HG02610 (cell line): ENCODE data around the gene TMEM204.

Experiments
- ATAC-seq: cut with Tn5 transposase; IDR thresholded peaks from one replicate; pipeline ENCODE4 v1.9.1; 2021; ENCODE audit warnings: mild to moderate bottlenecking, moderate library complexity; ENCODE audit not compliant: unreplicated experiment

The TMEM204 gene

DNA sequence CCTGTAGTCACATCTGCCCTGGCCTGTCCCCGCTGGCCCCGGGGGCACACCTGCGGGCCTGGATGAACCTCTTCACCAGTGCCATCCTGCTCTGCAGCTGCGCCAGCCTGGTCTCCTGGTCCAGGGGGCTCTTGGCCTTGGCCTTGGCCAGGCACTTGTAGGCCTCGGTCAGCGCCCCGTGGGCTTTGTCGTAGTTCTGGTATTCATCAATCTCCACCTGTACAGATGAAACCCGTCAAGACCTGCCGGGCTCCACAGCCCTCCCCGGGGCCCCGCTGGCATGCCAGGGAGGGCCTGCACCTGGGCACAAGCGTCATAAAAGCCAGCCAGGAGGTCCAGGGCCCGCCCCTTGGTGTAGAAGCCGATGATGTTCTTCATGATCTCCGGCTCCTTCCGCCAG lies 13.6 kb upstream of the TMEM204 start:
- no peak for ATAC-seq

DNA sequence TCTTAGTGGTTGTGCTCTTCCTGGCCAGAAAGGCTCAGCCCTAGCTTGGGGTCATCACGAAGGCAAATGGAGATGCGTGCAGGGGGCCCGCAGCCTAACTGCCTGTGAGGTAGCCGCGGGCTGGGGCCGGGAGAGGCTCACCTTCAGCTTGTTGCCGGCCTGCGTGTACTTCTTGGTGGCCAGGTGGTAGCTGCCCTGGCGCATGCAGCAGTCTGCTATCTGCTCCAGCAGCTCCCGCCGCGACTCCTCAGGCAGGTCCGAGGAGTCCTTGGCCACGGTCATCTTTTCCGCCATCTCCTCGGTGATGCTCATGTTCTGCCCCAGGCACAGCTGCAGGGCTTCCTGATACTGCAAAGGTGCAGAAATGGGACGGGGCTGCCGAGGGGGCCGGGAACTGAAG lies 13.0 kb upstream of the TMEM204 start:
- no peak for ATAC-seq

DNA sequence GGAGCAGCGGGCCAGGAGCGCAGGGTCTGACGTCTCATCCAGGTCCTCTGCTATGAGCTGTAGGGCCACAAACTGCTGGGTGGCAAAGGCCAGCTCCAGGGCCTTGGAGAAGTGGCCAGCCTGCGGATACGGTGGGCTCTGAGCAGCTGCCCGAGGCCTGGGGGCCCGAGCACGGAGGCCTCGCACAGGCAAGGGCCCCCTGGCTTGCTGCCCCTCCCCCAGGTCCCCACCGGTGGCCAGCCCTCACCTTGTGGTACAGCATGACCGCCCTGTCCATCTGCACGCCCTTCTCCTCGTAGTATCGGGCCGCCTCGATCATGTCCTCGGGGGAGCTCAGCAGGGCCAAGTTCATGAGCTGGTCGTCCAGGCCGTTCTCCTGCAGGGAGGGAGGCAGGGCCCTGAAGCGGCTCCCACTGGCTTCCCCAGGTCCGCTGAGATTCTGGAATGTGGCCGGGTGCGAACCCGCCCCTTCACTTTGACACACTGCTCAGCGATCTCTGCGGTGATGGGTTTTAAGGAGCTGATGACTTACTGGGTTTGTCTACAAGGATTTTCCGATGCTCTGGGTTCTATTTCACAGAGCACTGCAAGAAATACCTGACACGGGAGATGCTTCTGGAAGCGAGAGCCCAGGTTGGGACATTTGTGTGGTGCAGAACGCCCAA lies 9.8 kb upstream of the TMEM204 start:
- no peak for ATAC-seq

DNA sequence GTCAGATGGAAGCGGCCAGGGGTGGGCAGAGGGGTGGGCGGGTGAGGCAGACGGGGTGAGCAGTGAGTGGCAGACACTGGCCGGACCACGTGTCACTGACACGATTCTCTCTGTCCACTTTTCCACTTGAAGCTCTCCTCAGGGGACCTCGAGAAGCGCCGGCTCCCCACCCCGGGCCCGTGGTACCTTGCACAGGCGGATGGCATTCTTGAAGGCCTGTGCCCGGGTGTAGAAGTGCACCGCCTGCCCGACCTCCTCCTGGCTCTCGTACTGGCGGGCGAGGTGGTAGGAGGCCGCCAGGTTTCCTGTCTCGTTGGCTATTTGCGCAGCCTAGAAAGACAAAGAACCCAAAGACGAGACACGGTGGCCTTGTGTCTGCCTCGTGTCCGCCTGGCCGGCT lies 9.1 kb upstream of the TMEM204 start:
- ATAC-seq: no peak

DNA sequence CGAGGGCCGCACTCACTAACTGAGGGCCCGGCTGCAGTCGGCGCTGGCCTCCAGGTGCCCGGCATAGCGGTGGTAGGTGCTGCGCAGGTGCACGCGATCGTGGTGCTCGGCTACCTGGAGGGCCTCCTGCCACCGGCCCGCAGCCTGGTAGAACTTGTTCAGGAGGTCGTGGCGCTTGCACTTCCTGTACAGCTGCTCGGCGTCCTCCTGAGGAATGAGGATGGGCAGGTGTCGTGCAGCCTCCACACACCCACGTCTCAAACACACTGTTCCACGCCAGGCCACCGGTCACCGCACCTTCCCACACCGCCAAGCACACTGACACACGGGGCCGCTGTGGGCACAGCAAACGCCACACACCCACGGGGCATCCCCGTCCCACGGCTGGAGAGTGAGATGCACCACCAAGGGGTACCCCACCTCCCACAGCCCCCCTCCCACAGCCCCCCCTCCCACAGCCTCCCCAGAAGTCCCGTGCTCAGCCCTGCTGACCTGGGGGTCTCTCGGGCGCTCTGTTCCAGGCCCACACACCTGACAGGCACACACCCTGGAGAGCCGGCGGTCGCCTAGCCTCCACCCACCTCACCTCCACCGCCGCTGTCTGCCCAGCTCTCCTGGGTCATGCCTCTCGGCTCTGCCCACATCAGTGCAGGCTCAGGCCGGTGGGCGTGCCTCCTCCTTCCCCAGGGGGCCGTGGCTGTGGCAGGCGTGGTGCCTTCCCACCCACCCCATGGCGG lies 7.4 kb upstream of the TMEM204 start:
- no peak for ATAC-seq

DNA sequence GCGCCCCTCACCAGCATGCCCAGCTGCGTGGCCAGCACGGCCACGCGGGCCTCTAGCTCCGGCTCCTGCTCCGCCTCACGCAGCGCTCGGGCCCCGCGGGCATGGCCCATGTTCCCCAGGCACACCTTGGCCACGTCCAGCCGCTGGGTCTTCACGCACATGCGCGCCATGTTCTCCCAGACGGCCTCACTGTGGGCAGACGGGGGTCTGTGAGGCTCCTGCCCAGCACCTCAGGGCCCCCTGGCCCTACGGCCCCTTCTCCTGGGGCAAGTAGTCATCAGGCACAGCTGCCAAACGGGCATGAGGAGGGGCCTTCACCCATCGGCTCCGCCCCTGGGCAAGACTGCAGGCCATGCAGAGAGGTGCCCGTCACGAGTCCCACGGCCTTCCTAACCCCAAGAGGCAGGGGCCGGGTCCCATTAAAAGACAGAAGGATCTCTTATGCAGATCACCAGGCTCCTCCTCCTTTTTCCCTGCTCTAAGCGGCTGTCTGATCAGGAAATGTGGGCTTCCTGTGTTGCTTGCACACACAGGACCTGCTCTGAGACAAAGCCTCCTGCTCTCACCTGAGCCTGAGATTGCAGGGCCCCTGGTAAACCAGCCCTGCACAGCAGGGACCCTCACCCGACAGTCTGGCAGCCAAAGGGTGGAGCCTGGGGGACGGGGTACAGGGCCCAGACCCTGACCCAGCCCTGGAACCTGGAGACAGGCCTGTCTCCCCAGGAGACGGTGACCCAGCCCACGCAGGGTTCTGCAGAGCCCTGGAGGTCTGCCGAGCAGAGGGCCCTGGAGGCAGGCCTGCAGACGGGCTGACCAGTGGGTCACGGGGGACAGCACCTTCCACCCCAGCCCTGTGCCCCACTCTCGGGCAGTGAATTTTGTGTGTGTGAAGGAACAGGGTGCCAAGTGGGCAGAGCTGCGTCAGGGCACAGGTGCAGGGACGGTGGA lies 6.6 kb upstream of the TMEM204 start:
- no peak for ATAC-seq

DNA sequence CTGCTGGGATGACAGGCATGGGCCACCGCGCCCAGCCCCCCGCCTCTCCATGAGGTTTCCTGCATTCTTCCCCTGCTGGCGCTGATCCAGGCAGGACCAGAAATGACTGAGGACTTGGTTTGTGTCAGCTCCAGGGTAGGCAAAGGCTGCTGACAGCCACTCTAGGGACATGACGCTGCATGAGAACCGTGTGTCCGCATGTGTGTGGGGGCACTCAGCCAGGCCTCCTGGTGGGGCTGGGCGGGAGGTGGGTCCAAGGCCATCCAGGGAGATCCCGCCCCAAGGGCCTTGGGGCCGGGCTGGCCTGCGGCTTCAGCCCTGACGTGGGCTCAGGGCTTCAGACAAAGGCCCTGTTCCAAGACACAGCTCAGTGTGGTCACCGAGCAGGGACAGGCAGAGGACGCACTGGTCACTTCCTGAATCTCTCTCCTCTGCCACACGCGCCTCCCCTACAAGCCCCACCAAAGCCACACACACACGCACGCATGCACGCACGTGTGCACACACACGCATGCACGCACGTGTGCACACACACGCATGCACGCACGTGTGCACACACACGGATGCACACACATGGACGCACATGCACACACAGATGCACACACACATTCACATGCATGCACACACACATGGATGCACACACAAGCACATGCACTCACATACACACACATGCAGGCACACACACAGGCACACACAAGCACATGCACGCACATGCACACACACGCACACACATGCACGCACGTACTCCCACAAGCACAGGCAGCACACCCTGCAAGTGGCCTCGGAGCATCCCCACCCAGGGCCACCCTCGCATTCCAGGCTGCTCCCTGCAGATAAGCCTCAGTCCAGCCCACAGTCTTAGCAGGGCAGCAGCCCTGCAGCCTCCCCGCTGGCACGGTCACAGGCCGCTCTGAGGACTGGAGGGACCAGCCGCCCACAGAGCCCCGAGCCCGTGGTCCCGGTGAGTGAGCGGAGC lies 5.3 kb upstream of the TMEM204 start:
- no peak for ATAC-seq

DNA sequence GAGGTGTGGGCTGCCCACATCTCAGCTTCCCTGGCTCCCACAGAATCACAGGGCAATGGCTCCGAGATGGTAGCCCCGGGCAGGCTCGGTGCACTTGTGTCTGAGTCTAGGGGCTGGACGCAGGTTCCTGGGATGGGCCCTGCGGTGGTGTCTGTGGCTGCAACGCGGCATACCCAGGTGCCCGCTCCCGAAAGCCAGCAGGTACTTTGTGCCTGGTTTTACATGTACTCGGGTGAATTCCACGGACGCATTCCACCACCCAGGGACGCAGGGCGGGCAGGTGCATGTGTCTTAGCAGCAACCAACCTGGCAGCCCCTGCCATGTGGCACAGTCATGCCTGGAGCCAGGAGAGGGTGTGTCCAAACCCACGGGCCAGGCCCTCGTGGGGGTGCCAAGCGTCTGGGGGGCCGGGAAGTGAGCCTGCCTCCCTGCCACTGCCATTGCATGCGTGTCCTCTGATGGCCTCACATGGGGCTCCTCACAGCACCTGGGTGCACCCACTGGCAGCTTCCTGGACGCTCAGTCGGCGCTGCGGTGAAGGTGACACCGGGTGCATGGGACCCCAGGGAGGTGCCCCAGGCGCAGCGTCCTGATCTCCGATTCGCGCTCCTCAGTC lies 4.4 kb upstream of the TMEM204 start:
- ATAC-seq: no peak

DNA sequence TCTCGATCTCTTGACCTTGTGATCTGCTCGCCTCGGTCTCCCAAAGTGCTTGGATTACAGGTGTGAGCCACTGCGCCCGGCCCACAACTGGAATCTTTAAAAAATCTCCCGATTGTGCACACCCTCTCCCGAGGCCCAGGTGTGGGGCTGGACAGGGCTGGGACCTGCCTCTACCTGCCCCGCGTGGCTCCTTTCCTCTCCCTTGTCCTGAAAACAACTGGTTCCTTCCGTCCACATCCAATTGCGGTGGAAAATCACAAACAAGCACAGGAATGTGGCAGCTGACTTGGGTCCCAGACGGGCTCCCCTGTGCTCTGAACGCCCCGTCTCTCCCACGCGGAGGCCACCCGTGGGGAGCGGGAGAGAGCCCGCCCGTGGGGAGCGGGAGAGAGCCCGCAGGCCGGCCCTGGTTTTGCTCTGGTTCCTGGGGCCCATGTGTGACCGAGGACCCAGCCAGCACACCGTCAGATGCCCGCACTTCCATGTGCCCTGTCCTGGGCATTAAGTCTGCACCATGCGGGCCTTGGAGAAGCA lies 3.0 kb upstream of the TMEM204 start:
- no peak for ATAC-seq

DNA sequence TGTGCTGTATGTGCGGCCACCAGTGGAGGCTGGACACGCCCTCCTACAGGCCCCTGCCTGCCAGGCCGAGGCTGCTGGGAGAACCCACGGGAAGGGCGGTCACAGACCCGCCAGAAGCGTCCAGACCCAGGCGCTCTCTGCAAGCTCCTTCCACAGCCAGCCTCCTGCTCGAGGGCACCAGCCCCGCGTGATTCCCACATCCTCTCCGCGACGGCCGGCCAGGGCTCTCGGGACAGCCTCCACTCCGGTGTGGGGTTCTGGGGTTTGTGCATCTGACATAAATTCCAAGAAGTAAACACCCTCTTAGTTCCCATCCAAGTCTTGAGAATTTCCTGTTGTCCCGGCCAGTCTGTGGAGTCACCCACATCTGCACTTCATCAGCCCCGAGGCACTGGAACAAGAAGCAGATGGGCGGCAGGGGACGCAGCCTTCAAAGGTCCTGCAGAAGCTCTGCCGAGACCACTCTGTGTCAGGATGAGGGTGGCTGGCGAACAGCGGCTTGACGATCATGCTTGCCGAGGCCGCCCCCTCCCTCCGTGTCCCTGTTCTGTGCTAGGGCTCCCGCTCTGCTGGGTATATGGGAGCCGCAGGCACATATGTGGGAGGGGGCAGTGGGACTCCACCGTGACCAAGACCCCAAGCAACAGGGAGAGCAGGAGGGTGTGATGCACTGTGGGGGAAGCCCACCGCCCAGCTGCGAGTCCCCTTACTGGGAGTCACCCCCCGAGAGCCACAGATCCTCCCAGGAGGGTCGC lies 2.4 kb upstream of the TMEM204 start:
- ATAC-seq: no peak

DNA sequence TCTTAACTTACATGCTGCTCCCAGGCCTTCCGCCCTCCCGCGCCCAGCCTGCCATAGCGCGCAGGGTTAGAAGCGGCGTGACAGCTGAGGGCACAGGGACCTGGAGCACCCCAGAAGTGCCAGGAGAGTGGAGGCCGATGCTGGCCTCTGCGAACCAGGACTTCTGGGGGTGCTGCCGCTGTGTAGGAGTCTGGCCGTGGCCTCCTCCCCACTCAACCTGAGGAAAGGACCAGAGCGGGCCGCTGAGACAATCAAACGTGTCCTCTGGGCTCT lies 1.9 kb upstream of the TMEM204 start:
- ATAC-seq: no peak

DNA sequence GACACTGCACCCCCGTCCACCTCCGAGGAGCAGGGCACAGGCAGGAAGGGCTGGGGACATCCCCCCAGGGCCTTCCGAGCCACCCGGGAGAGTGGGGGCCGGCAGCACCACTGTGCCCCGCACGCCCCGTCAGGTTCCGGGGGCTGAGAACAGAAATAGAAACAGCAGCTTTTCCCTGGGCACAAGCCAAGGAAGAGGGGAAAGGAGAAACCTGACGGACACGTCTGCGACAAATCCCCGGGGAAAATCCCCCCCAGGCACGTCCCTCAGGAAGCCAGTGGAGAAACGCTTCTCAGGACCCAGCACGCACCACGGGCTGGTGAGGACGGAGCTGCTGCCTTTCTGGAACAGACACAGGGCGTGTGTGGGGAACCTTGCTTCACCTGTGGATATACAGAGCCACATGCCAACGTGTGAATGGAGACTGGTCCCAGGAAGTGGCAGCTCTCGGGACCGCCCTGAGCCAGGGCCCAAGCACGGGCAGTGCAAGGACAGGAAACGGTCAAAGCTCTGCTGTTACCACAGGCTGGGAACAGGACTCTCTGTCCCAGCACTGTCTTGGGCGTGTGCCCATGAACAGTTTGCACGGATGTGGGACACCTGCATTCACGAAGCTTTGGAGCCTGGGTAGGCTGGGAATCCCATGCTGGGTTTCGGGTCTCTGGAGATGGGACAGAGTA lies 1.2 kb upstream of the TMEM204 start:
- no peak for ATAC-seq

DNA sequence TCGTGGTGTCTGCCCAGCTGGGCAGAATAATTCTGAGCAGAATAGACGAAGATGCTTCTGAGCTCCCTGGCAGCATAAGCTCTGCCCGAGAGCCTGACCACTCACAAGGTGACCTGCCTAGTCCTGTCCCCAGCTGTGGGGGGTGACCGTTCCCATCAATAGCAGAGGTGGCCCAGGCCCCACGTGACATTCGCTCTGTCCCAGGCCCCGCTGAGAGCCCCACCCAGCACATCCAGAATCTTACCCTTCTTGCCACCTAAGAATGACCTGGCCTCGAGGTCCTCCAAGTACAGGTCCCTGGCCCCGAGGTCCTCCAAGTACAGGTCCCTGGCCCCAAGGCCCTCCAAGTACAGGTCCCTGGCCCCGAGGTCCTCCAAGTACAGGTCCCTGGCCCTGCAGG lies 695 bp upstream of the TMEM204 start:
- ATAC-seq: no peak

DNA sequence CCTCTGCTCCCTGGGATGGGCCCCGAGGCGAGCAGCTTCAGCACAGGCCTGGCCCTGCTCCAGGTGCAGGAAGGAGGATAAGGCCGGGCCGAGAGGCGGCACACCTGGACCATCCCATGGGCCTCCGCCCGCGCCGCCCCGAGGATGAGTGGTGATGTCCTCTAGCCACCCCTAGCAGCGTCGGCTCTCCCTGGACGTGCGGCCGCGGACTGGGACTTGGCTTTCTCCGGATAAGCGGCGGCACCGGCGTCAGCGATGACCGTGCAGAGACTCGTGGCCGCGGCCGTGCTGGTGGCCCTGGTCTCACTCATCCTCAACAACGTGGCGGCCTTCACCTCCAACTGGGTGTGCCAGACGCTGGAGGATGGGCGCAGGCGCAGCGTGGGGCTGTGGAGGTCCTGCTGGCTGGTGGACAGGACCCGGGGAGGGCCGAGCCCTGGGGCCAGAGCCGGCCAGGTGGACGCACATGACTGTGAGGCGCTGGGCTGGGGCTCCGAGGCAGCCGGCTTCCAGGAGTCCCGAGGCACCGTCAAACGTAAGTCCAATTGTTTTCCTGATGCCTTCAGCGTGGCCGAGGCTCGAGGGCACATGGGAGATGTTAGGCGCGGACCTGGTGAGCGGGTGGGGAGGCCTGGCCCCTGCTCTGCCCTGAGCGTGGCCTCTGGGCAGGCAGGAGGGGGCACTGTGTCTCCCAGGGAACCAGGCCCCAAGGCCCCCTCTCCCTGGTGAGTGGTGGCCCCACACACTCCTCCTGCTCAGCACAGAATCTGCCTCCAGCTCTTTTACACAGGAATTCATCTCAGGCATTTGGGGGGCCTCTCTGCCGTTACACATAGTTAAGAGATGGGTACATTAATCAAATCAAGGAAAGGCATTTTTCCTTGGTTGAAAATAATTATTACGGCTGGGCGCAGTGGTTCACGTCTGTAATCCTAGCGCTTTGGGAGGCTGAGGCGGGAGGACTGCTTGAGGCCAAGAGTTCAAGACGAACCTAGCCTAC lies 855 bp downstream of the TMEM204 start:
- ATAC-seq: no peak

DNA sequence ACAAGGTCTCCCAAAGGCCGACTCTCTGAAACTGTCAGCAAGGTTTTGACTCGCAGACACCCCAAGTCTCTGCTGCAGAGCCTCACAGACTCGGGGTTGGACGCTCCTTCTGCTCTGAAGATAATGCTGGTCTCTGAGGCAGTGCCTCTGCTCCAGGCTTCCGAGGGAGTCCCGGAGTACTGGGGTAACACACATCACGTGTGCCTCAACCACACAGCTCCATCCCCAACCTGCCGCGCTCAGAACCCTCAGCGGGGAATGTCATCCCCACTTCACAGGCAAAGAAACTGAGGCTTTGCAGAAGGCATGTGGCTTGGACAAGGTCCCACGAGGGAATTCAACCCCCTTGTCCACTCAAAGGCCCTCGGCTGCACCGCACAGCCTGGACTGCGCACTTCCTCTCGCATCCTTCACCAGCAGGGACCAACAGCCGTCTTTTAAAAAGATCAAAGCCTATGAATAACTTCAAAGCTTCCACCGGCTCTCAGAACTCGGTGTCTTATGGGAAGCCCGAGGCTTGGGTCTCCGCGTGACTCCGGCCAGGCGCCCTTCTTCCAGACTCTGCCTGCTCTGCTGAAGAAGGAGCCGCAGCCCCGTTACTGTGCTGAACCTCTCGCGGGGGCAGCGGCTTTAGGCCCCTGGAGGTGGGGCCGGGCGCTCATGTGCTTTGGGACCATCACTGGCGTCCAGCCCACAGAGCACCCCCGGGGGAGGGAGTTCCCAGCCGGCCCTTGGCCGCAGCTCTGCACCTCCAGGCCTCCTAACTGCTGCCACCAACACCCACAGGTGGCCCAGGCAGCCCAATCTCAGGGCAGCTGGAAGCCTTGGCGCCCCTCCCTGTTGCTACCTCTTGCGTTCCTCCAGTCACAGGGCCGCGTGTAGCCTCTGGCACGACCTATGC lies 2.2 kb downstream of the TMEM204 start:
- no peak for ATAC-seq

DNA sequence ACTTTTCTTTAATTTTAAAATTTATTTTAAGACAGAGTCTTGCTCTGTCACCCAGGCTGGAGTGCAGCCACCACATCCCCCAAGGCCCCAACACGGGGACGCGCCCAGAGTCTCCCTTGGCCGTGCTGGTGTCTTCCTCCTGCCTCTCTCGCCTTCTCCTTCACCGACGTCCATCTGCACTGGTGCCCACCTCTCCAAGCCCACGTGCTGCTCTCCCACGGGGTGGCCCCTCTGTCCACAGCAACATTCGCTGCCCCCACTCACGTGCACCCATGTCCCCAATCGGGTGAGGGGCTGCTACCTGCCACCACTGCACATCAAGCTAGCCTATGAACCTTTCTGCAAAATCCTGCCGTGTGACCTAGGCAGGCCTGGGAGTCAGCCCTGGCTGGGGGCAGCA lies 3.1 kb downstream of the TMEM204 start:
- ATAC-seq: no peak
